Sigmoid colon (tissue), 7 donors: ENCODE results near the gene MOCS1. TPM values are rescaled to one million over a fixed set of nuclear protein-coding genes. Genes with fewer than 3 reads are reported as not detected.

Experiments
- DNase-seq: peaks from one replicate; pipeline ENCODE4 v3.0.0-alpha.2; 2019
- H3K27ac ChIP-seq, 4 donors: fragments of 200-600 bp; sonication (generic); one replicate each; pipeline ENCODE4 v1.5.1; 2016 to 2019; ENCODE audit warnings: mild to moderate bottlenecking in 1 of 4
- H3K27me3 ChIP-seq, 3 donors: fragments of 200-600 bp; sonication (generic); one replicate each; pipeline ENCODE4 v1.5.1; 2019; ENCODE audit warnings: mild to moderate bottlenecking in 1 of 3
- H3K36me3 ChIP-seq, 4 donors: fragments of 200-600 bp; sonication (generic); one replicate each; pipeline ENCODE4 v1.5.1; 2016 to 2019
- H3K4me1 ChIP-seq, 4 donors: fragments of 200-600 bp; sonication (generic); one replicate each; pipeline ENCODE4 v1.5.1; 2017 to 2019
- H3K4me3 ChIP-seq, 4 donors: fragments of 200-600 bp; sonication (generic); one replicate each; pipeline ENCODE4 v1.5.1; 2017 to 2019; ENCODE audit warnings: mild to moderate bottlenecking in 2 of 4, moderate library complexity in 1 of 4
- H3K9me3 ChIP-seq, 4 donors: fragments of 200-600 bp in 3 of 4; sonication (generic) in 3 of 4; one replicate each; pipeline versions ENCODE4 v1.5.1 to v1.6.1; 2013 to 2019
- CTCF ChIP-seq, 4 experiments: fragments of 450-650 bp in 3 of 4; fragments of 200-600 bp in 1 of 4; IDR thresholded peaks; one replicate each; pipeline ENCODE4 v1.5.1; 2016 to 2019; ENCODE audit warnings: antibody characterized with exemption in 4 of 4, mild to moderate bottlenecking in 3 of 4, moderate library complexity in 2 of 4
- EP300 ChIP-seq, 4 donors: sonication (generic); formaldehyde crosslinking; IDR thresholded peaks; one replicate each; pipeline ENCODE4 v1.6.1; 2017; ENCODE audit warnings: antibody characterized with exemption in 4 of 4
- POLR2A ChIP-seq, 2 donors: fragments of 450-650 bp; IDR thresholded peaks; one replicate each; pipeline ENCODE4 v1.6.1; 2016; ENCODE audit warnings: antibody characterized with exemption in 2 of 2, mild to moderate bottlenecking in 2 of 2, moderate library complexity in 2 of 2
- POLR2AphosphoS5 ChIP-seq, 4 donors: sonication (generic); formaldehyde crosslinking; IDR thresholded peaks; one replicate each; pipeline ENCODE4 v1.6.1; 2017; ENCODE audit warnings: antibody characterized with exemption in 4 of 4
- WGBS, 2 donors: extraction: QIAGEN DNeasy Blood & Tissue Kit; methylation state at CpG; one replicate each; pipeline ENCODE4 v1.1.7; 2013; 5-methylcytosine and 5-hydroxymethylcytosine counted together
- intact Hi-C: fragments of 100-400 bp; cut with DNase I; formaldehyde crosslinking; loops from one replicate; pipeline ENCODE4 v1.15.1; 2023
- polyA plus RNA-seq, 3 donors: library from polyadenylated mRNA; stranded (reverse); fragments of 200-250 nt; gene quantifications; one replicate each; pipeline ENCODE4 v1.2.3, GENCODE V29; 2013
- total RNA-seq, 4 donors: library from RNA; depleted of rRNA; stranded (reverse); fragments of >200 nt; gene quantifications; one replicate each; pipeline ENCODE4 v1.1.0, GENCODE V29; 2016
- donor health status: healthy with polysubstance abuse.
- donor health status: Bipolar disorder and iron deficiency.
- donor health status: healthy.

Gene MOCS1
- total and polyA plus RNA-seq, 7 donors: 11.9 to 16.2 (median 13.8) TPM

GRCh38 chr6:39886871-39887270, 47.4 kb downstream of the MOCS1 start:
- intact Hi-C loops: loop anchor here (5.0 kb wide), 1 partner anchor 95 kb away; the partner anchor contains the start of gene DAAM2

GRCh38 chr6:39885691-39886090, 48.6 kb downstream of the MOCS1 start:
- intact Hi-C loops: loop anchor here (5.0 kb wide), 1 partner anchor 93 kb away; the partner anchor contains the start of gene DAAM2
- Histone ChIP-seq H3K27ac (peak overlapping the region in 1 of 4 donors; percentile 77), H3K27me3 (no peaks in the 10 kb centered on the region), H3K4me3 (no peak overlapping the region), H3K9me3 (no peaks in the 10 kb centered on the region), H3K4me1 (peaks cover 0 to 36% (median 33%) of the 10 kb centered on the region in 4 donors), H3K36me3 (no peaks in the 10 kb centered on the region)
- DNase-seq: no peak
- 85 to 88% methylated on average over 7 of the region's 7 CpGs for whole genome bisulfite sequencing, 2 donors
- TF ChIP-seq EP300 (IDR thresholded peaks at IDR 0.05) (no peak), POLR2AphosphoS5 (IDR thresholded peaks at IDR 0.05) (no peak), CTCF (IDR thresholded peaks at IDR 0.05) (no peak), POLR2A (IDR thresholded peaks at IDR 0.05) (no peak)

More at GRCh38 chr6:39886871-39887270, 47.4 kb downstream of the MOCS1 start:
- WGBS, 2 donors: 49 to 94% methylated on average over 2 of the region's 2 CpGs
- H3K27ac ChIP-seq: peak overlapping the region; percentile 58 to 77 (median 68)
- H3K36me3 ChIP-seq: peaks cover 0 to 4% (median 0%) of the 10 kb centered on the region in 4 donors
- TF ChIP-seq POLR2A (IDR thresholded peaks at IDR 0.05): no peak
- TF ChIP-seq EP300 (IDR thresholded peaks at IDR 0.05): no peak
- TF ChIP-seq CTCF (IDR thresholded peaks at IDR 0.05): no peak
- TF ChIP-seq POLR2AphosphoS5 (IDR thresholded peaks at IDR 0.05): no peak
- peaks cover 0 to 30% (median 27%) of the 10 kb centered on the region in 4 donors for H3K4me1 ChIP-seq
- no peaks in the 10 kb centered on the region for H3K27me3 ChIP-seq
- no peaks in the 10 kb centered on the region for H3K9me3 ChIP-seq
- DNase-seq: no peak
- H3K4me3 ChIP-seq: no peak overlapping the region

- H3K27ac ChIP-seq: peak overlapping the region in 3 of 4 donors; percentile 5 to 77 (median 25)
- intact Hi-C loops: loop anchor here (5.0 kb wide), 1 partner anchor 92 kb away; the partner anchor contains the start of gene DAAM2
- H3K4me1 ChIP-seq: peaks cover 0 to 36% (median 33%) of the 10 kb centered on the region in 4 donors
- H3K27me3 ChIP-seq: no peaks in the 10 kb centered on the region
- no peak for DNase-seq
- no peak for TF ChIP-seq CTCF (IDR thresholded peaks at IDR 0.05)
- TF ChIP-seq POLR2AphosphoS5 (IDR thresholded peaks at IDR 0.05): no peak
- no peak for TF ChIP-seq EP300 (IDR thresholded peaks at IDR 0.05)
- TF ChIP-seq POLR2A (IDR thresholded peaks at IDR 0.05): no peak
- H3K36me3 ChIP-seq: peaks cover 0 to 5% (median 0%) of the 10 kb centered on the region in 4 donors
- no peaks in the 10 kb centered on the region for H3K9me3 ChIP-seq
- no peak overlapping the region for H3K4me3 ChIP-seq
- WGBS, 2 donors: 74 to 89% methylated on average over 5 of the region's 5 CpGs
Observed at GRCh38 chr6:39884696-39885095, 49.6 kb downstream of the MOCS1 start.

- Histone ChIP-seq H3K36me3 (peaks cover 6 to 27% (median 11%) of the 10 kb centered on the region in 4 donors), H3K4me1 (peaks cover 0 to 24% (median 22%) of the 10 kb centered on the region in 4 donors), H3K9me3 (no peaks in the 10 kb centered on the region), H3K27me3 (no peaks in the 10 kb centered on the region), H3K4me3 (no peak overlapping the region), H3K27ac (peak overlapping the region; percentile 25 to 77 (median 62))
- 69 to 73% methylated on average over 8 of the region's 8 CpGs for WGBS, 2 donors
- peak; percentile 66 for DNase-seq
- intact Hi-C loops: no loop called here
- TF ChIP-seq EP300 (IDR thresholded peaks at IDR 0.05): no peak
Observed at GRCh38 chr6:39882531-39882899, 51.7 kb downstream of the MOCS1 start.

GRCh38 chr6:39881851-39882530, 52.3 kb downstream of the MOCS1 start:
- DNase-seq: peak; percentile 60

More at GRCh38 chr6:39881851-39882530, 52.3 kb downstream of the MOCS1 start:
- peak overlapping the region; percentile 25 to 77 (median 62) for H3K27ac ChIP-seq
- WGBS, 2 donors: 76 to 81% methylated on average over 16 of the region's 16 CpGs
- H3K27me3 ChIP-seq: no peaks in the 10 kb centered on the region
- no peak overlapping the region for H3K4me3 ChIP-seq
- H3K4me1 ChIP-seq: peaks cover 0 to 19% (median 18%) of the 10 kb centered on the region in 4 donors
- intact Hi-C loops: no loop called here
- no peak for TF ChIP-seq POLR2AphosphoS5 (IDR thresholded peaks at IDR 0.05)
- TF ChIP-seq EP300 (IDR thresholded peaks at IDR 0.05): no peak
- no peak for TF ChIP-seq CTCF (IDR thresholded peaks at IDR 0.05)
- no peak for TF ChIP-seq POLR2A (IDR thresholded peaks at IDR 0.05)
- no peaks in the 10 kb centered on the region for H3K9me3 ChIP-seq
- peaks cover 7 to 31% (median 13%) of the 10 kb centered on the region in 4 donors for H3K36me3 ChIP-seq
